Thymus (tissue), 14 donors: ENCODE data around the gene CFC1B. TPM values are rescaled to one million over a fixed set of nuclear protein-coding genes. Genes with fewer than 3 reads are reported as not detected.
"Not testable (repeated sequence)": the region's sequence is repeated elsewhere in the genome, so short reads cannot be mapped to it uniquely, and the experiment has no call there.

Experiments used
- DNase-seq, 9 donors: peaks; one replicate each; pipeline ENCODE4 v3.0.0-alpha.2; 2013; ENCODE audit warnings: low spot score in 9 of 9, low read depth in 6 of 9, missing footprints in 1 of 9
- H3K27ac ChIP-seq, 2 donors: one replicate each; pipeline ENCODE4 v1.5.1; 2013; ENCODE audit warnings: control low read depth in 1 of 2, low read depth in 1 of 2, low read length in 1 of 2, mild to moderate bottlenecking in 1 of 2, moderate library complexity in 1 of 2
- H3K27me3 ChIP-seq, 2 donors: one replicate each; pipeline ENCODE4 v1.5.1; 2013; ENCODE audit warnings: low read length in 1 of 2; ENCODE audit not compliant: control insufficient read depth in 2 of 2, insufficient read depth in 1 of 2
- H3K36me3 ChIP-seq, 2 donors: one replicate each; pipeline ENCODE4 v1.5.1; 2013; ENCODE audit warnings: low read length in 1 of 2, mild to moderate bottlenecking in 1 of 2, moderate library complexity in 1 of 2; ENCODE audit not compliant: control insufficient read depth in 2 of 2, insufficient read depth in 2 of 2
- H3K4me1 ChIP-seq, 2 donors: one replicate each; pipeline ENCODE4 v1.5.1; 2013; ENCODE audit warnings: low read length in 2 of 2; ENCODE audit not compliant: control insufficient read depth in 2 of 2, insufficient read depth in 2 of 2
- H3K4me3 ChIP-seq, 2 donors: one replicate each; pipeline ENCODE4 v1.5.1; 2013; ENCODE audit warnings: low read length in 2 of 2, control low read depth in 1 of 2, mild to moderate bottlenecking in 1 of 2
- H3K9me3 ChIP-seq, 2 donors: one replicate each; pipeline ENCODE4 v1.5.1; 2013; ENCODE audit warnings: low read length in 1 of 2, mild to moderate bottlenecking in 1 of 2; ENCODE audit not compliant: control insufficient read depth in 2 of 2, insufficient read depth in 1 of 2
- WGBS: extraction: QIAGEN DNeasy Blood & Tissue Kit; methylation state at CpG from one replicate; pipeline ENCODE4 v1.1.7; 2013; 5-methylcytosine and 5-hydroxymethylcytosine counted together
- long read RNA-seq, 10 donors: transcript quantifications; one replicate each; lab custom pipeline, GENCODE V29; 2026
- polyA plus RNA-seq: library from polyadenylated mRNA; stranded (reverse); fragments of 200-250 nt; gene quantifications from one replicate; pipeline ENCODE4 v1.2.3, GENCODE V29; 2013
- total RNA-seq: library from RNA; stranded (reverse); fragments of 120-200 nt; gene quantifications from one replicate; pipeline ENCODE4 v1.2.4, GENCODE V29; 2013
- donor health status: healthy.

The CFC1B gene
- total RNA-seq: 0.66 TPM
- not detected for polyA plus RNA-seq
- long read RNA-seq, donor 1: 0 reads
- long read RNA-seq, donor 2, partial matches to known transcripts: 6 of 6 reads
- long read RNA-seq, donor 2, other reads (novel, unspliced or antisense): 0 of 6 reads
- long read RNA-seq, donor 3, partial matches to known transcripts: 11 of 11 reads
- long read RNA-seq, donor 3, other reads (novel, unspliced or antisense): 0 of 11 reads
- long read RNA-seq, donor 4: 0 reads
- long read RNA-seq, donor 5: 0 reads
- long read RNA-seq, donor 6: 0 reads
- long read RNA-seq, donor 7, partial matches to known transcripts: 0 of 1 reads
- long read RNA-seq, donor 7, other reads (novel, unspliced or antisense): 0 of 1 reads
- long read RNA-seq, donor 8: 0 reads
- long read RNA-seq, donor 9, partial matches to known transcripts: 6 of 6 reads
- long read RNA-seq, donor 9, other reads (novel, unspliced or antisense): 0 of 6 reads
- long read RNA-seq, donor 10: 0 reads

- not testable (repeated sequence) for H3K9me3 ChIP-seq, H3K4me1 ChIP-seq, H3K27ac ChIP-seq, H3K36me3 ChIP-seq, H3K4me3 ChIP-seq, DNase-seq, H3K27me3 ChIP-seq
- no CpG with 5 or more reads among the region's 7 CpGs for WGBS
Measured at GRCh38 chr2:130520992-130521391, at the start of gene CFC1B. Gene CFC1B (plus strand): TSS chr2:130521222. CDS start chr2:130521485, 263 bp downstream.

DNA sequence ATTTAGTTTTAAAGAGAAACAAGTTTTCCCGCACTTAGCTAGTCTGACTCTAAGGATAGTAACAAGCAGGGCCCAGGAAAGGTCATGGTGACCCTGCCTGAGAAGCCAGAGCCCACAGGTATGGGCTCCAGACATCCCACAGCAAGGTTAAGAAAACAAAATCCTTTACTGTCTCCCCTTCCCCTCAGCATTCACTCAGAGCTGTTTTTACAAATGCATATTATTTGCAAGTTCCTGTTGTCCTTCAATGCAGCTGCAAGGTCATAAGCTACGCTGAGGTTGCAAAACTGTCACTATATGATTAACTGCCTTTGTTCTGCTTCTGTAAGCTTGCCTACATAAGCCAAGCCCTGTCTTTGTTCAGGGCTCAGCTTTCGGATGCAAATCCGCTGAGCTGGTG, 29.9 kb upstream of the CFC1B start:
- 67% methylated on average over 3 of the region's 4 CpGs for WGBS
- H3K9me3 ChIP-seq: not testable (repeated sequence)

DNA sequence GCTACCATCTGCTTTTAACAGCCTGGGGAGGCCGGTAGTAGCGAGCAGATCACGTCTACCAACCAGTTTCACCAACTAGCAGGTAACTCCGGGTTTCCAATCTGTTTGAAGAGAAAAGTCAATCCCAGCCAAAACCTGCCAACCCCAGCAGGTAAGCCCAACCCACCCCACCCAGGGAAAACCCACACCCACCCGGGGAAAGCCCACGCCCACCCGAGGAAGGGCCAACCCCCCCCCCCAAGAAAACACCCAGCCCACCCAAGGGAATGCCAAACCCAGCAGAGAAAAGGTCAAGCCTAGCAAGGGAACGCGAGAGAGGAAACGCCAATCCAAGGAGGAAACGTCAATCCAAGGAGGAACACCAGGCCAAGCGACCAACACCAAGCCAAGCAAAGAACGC, 11.8 kb upstream of the CFC1B start, which contains the start of gene POTEI:
Gene POTEI, minus strand, starts transcription at position 101 of the 400 bp plus-strand sequence. Its CDS starts 93 bp downstream, at position 8.
- H3K4me1 ChIP-seq, H3K9me3 ChIP-seq, H3K36me3 ChIP-seq, H3K27me3 ChIP-seq, DNase-seq, H3K27ac ChIP-seq, H3K4me3 ChIP-seq: not testable (repeated sequence)
- WGBS: 33% methylated on average over 3 of the region's 13 CpGs

More for the DNA sequence above, 29.9 kb upstream of the CFC1B start:
- H3K36me3 ChIP-seq, DNase-seq, H3K27ac ChIP-seq, H3K4me1 ChIP-seq, H3K27me3 ChIP-seq, H3K4me3 ChIP-seq: not testable (repeated sequence)

DNA sequence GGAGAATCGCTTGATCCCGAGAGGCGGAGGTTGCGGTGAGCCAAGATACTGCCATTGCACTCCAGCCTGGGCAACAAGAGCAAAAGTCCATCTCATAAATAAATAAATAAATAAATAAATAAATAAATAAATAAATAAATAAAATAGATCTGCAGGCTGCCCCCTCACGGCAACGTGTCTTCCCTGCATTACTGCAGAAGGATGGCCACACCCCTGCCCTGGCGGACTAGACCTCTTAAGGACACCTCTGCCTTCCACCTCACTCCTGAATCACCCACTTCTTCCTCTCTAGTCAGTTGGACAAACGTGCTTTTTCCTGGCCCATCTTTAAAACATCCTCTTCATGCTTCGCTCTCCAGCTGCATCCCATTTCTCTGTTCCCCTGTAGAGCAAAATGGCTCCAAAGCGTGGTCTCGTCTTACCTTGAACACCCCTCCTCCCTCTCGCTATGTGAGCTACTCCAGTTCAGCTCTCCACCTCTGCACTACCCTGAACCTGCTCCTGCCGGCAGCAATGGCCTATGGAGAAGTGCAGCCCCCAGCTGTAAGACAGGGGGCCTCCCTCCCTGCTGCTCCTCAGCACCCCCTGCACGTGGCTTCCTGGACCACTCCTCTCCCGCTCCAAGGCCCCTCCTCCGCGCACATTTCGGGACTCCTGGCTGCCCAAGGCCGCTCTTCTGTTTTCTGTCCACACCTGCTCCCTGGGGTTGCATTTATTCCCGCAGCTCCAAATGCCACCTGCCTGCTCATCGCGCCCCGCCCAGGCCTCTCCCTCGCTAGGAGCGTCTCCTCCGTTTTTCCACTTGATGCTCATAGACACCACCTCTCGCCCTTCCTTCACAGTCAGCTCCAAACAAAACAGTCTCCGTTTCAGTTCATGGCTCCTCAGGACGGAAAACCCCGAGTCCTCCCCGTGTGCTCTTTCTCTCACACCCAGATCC, 9.9 kb upstream of the CFC1B start:
- H3K9me3 ChIP-seq, H3K4me1 ChIP-seq, H3K36me3 ChIP-seq, DNase-seq, H3K27ac ChIP-seq, H3K27me3 ChIP-seq, H3K4me3 ChIP-seq: not testable (repeated sequence)
- WGBS: no CpG with 5 or more reads among the region's 31 CpGs

DNA sequence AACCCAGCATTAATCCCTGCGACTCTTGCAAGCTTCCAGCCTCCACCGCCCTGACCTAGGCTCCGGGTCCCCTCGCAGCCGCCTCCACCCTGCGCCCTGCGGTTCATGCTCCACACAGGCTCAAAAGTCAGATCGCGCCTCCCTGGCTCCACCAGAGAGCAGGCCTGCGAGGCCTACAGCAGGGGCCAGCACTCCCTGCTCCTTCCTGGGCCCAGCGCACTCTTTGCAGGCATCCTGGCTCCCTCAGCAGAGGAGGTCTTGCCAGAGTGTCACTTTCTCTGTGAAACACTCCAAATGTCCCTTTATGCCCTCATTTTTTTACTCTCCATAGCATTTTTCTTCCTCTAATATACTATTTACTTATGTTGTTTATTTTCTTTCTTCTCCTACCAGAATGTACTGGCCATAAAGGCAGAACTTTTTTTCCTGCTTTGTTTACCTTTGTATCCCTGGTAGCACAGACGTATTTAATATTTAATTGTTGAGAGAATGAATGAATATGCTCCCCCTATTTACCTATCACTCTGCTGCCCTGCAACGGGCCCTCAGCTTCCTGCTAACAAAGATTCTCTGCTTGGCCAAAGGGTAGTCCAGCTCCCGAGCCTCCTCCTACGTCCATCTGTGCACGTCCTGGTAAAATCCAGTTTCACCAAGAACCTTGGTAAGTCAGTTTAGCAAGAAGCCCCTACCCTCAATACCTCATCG, 9.1 kb upstream of the CFC1B start:
- not testable (repeated sequence) for H3K9me3 ChIP-seq, DNase-seq, H3K27ac ChIP-seq, H3K4me3 ChIP-seq, H3K36me3 ChIP-seq, H3K4me1 ChIP-seq, H3K27me3 ChIP-seq
- WGBS: 96% methylated on average over 4 of the region's 17 CpGs

DNA sequence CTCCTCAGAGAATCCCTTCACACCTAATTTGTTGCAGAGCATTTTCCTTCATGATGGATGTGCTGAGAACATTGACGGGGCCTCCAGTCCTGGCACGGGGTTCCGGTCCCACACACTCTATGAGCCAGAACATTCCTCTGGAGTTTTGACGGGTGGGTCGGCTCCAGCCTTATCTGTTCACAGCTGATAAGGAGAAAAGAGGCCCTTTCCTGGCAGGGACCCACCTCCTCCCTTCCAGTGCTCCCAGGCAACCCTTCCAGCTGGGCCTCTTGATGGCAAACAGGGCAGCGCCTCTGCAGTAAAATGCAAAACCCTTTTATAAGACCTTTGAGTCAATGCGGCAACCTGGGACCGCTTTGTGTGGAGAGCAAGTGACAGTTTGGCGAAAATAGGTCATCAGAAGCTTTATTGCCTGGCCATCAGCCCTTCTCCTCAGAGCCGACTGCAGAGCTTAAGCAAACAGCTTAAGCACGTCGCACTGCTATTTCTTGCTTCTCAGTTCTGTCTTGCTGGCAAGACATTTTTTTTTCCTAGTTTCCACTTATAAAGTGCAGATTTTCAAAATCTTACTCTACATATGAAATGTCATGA, 2.4 kb upstream of the CFC1B start:
- not testable (repeated sequence) for H3K36me3 ChIP-seq, H3K27me3 ChIP-seq, H3K9me3 ChIP-seq, H3K27ac ChIP-seq, H3K4me1 ChIP-seq, H3K4me3 ChIP-seq, DNase-seq
- WGBS: no CpG with 5 or more reads among the region's 12 CpGs

- H3K27ac ChIP-seq, DNase-seq, H3K4me3 ChIP-seq, H3K4me1 ChIP-seq, H3K9me3 ChIP-seq, H3K27me3 ChIP-seq, H3K36me3 ChIP-seq: not testable (repeated sequence)
- WGBS: no CpG with 5 or more reads among the region's 23 CpGs
Measured at GRCh38 chr2:130522390-130522789, 1.4 kb downstream of the CFC1B start.

DNA sequence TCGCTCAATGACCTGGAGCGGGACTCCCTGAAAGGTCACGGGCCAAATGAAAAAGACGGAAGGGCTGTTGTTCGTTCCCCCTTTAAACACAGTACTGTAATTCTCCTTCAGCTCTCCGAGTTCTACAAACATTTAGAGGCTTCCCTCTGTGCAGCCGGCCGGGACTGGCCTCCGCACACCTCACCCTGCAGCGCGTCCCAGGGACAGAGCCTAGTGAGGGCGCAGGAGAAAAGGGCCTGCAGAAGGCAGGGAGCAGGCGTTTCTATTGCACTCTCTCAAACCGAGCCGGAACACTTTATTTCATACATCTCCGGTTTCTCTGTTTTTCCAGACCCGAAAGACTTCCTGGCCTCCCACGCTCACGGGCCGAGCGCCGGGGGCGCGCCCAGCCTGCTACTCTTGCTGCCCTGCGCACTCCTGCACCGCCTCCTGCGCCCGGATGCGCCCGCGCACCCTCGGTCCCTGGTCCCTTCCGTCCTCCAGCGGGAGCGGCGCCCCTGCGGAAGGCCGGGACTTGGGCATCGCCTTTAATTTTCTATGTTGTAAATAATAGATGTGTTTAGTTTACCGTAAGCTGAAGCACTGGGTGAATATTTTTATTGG, 6.4 kb downstream of the CFC1B start:
- not testable (repeated sequence) for H3K4me3 ChIP-seq, H3K27me3 ChIP-seq, H3K4me1 ChIP-seq, H3K9me3 ChIP-seq, H3K27ac ChIP-seq, H3K36me3 ChIP-seq, DNase-seq
- WGBS: no CpG with 5 or more reads among the region's 40 CpGs
